H1 (cell line): Measurements from ENCODE around the gene RAB1B. TPM values are rescaled to one million over a fixed set of nuclear protein-coding genes. Genes with fewer than 3 reads are reported as not detected.

ENCODE experiments used
- ATF3 ChIP-seq: IDR thresholded peaks from 2 replicates; pipeline ENCODE4 v1.6.1; 2011; ENCODE audit warnings: low read depth, mild to moderate bottlenecking, low read length; ENCODE audit not compliant: insufficient read depth
- BRCA1 ChIP-seq: IDR thresholded peaks from 2 replicates; pipeline ENCODE4 v1.6.1; 2012; ENCODE audit warnings: low read depth, low read length, improper control_type of control experiment
- CHD7 ChIP-seq: fragments of 300-600 bp; sonication (generic); IDR thresholded peaks from 2 replicates; pipeline ENCODE4 v1.7.1; 2012; ENCODE audit warnings: low read length, moderate library complexity, mild to moderate bottlenecking, inconsistent platforms; ENCODE audit not compliant: insufficient replicate concordance
- CREB1 ChIP-seq: IDR thresholded peaks from 2 replicates; pipeline ENCODE4 v1.6.1; 2012; ENCODE audit warnings: inconsistent platforms
- GTF2F1 ChIP-seq: IDR thresholded peaks from 2 replicates; pipeline ENCODE4 v1.6.1; 2012; ENCODE audit warnings: low read depth, low read length, improper control_type of control experiment, borderline replicate concordance
- HDAC6 ChIP-seq: IDR thresholded peaks from one replicate; pipeline ENCODE4 v1.7.1; 2012; ENCODE audit warnings: low read depth, mild to moderate bottlenecking, inconsistent platforms, low read length, moderate library complexity
- POLR2AphosphoS5 ChIP-seq: IDR thresholded peaks from 2 replicates; pipeline ENCODE4 v1.6.1; 2011; ENCODE audit warnings: low read depth, low read length
- SP4 ChIP-seq: IDR thresholded peaks from 2 replicates; pipeline ENCODE4 v1.6.1; 2012; ENCODE audit warnings: low read length, inconsistent platforms
- TCF12 ChIP-seq: IDR thresholded peaks from 2 replicates; pipeline ENCODE4 v1.6.1; 2011; ENCODE audit warnings: low read depth, mild to moderate bottlenecking, low read length
- ZNF274 ChIP-seq: IDR thresholded peaks from 2 replicates; pipeline ENCODE4 v1.7.0; 2012; ENCODE audit warnings: low read length, borderline replicate concordance; ENCODE audit errors: extremely low read depth
- polyA plus RNA-seq, 7 experiments: library from polyadenylated mRNA; depleted of rRNA in 3 of 7; stranded (reverse) in 5 of 7; unstranded in 2 of 7; fragments of >200 nt in 5 of 7; fragments of 200-250 nt in 2 of 7; gene quantifications; 1 replicate in 5 of 7; 2 replicates in 1 of 7; 4 replicates in 1 of 7; pipeline versions ENCODE4 v1.2.1 to v1.2.3, GENCODE V29; 2011 to 2013; ENCODE audit warnings: missing spikeins in 2 of 7, mixed read lengths in 2 of 7
- total RNA-seq: library from RNA; stranded (reverse); fragmentation: NEBNext Ultra II Directional; extraction: Animal tissue kit (Norgen Biotek cat#: 25700); gene quantifications from 2 replicates; pipeline ENCODE4 v1.2.1, GENCODE V29; 2021

RAB1B gene
- total and polyA plus RNA-seq, 2 of the 8 experiments (the other 6 are each of a cell fraction or from before 2014, with no cell fraction given) = 100 to 217 TPM

GRCh38 chr11:66288671-66289547 lies 20.5 kb downstream of the RAB1B start, which contains the start of gene YIF1A (continued):
- no peak for TF ChIP-seq CHD7
- no peak for TF ChIP-seq ZNF274
- no peak for TF ChIP-seq TCF12
- TF ChIP-seq CREB1 = peak; percentile 89
- no peak for TF ChIP-seq BRCA1
- no peak for TF ChIP-seq ATF3
- no peak for TF ChIP-seq GTF2F1
- no peak for TF ChIP-seq SP4
- no peak for TF ChIP-seq HDAC6
- peak; percentile 73; the same call in 1 of the 2 replicates for TF ChIP-seq POLR2AphosphoS5
